BJ (cell line): ENCODE data around the gene C2orf72. TPM values are rescaled to one million over a fixed set of nuclear protein-coding genes. Genes with fewer than 3 reads are reported as not detected.

Experiments used
- CTCF ChIA-PET: fragments of 350-600 bp; formaldehyde crosslinking; extraction: SDS; loops from one replicate; lab custom pipeline; 2021; ENCODE audit warnings: antibody characterized with exemption, inconsistent platforms; lab: Yijun Ruan, JAX
- POLR2A ChIA-PET: fragments of 300-600 bp; sonication (Branson Sonifier 250); formaldehyde crosslinking; extraction: SDS; loops from one replicate; lab custom pipeline; 2021; ENCODE audit warnings: antibody characterized with exemption; lab: Charles Lee
- DNase-seq: peaks from one replicate; pipeline ENCODE4 v3.0.0-alpha.2; 2011; ENCODE audit warnings: low read depth
- H3K27me3 ChIP-seq: 2 replicates; pipeline ENCODE4 v1.6.0; 2011; ENCODE audit warnings: low read length; ENCODE audit not compliant: control insufficient read depth, insufficient read depth
- H3K36me3 ChIP-seq: 2 replicates; pipeline ENCODE4 v1.5.1; 2011; ENCODE audit warnings: low read length; ENCODE audit not compliant: control insufficient read depth, insufficient read depth
- H3K4me3 ChIP-seq: 2 replicates; pipeline ENCODE4 v1.5.1; 2011; ENCODE audit warnings: low read depth, mild to moderate bottlenecking, control low read depth, low read length
- CTCF ChIP-seq: IDR thresholded peaks from 2 replicates; pipeline ENCODE4 v1.5.1; 2011; ENCODE audit warnings: low read depth, mild to moderate bottlenecking, control low read depth, inconsistent platforms, low read length, moderate library complexity; ENCODE audit not compliant: insufficient read depth
- polyA plus RNA-seq: library from polyadenylated mRNA; depleted of rRNA; stranded (reverse); fragments of >200 nt; gene quantifications from 2 replicates; pipeline ENCODE4 v1.2.3, GENCODE V29; 2011

Gene C2orf72
- polyA plus RNA-seq, 1 experiment, result 0.17 TPM

- DNase-seq, result no peak
- POLR2A ChIA-PET, result no interaction called here
- TF ChIP-seq CTCF, result no peak
- Histone ChIP-seq H3K4me3 (no peak overlapping the region), H3K27me3 (peaks cover 13% of the 10 kb centered on the region), H3K36me3 (no peaks in the 10 kb centered on the region)
- CTCF ChIA-PET, result interaction anchor here (1.9 to 2.9 kb wide), 2 partner anchors 10 to 18 kb away, joined by 4 to 8 read pairs; partner anchors contain the start of gene C2orf72
Measured at GRCh38 chr2:231047923-231048915, 10.9 kb downstream of the C2orf72 start.

- POLR2A ChIA-PET, result no interaction called here
- no peaks in the 10 kb centered on the region for H3K36me3 ChIP-seq
- no peak for TF ChIP-seq CTCF
- DNase-seq, result no peak
- no peak overlapping the region for H3K4me3 ChIP-seq
- CTCF ChIA-PET, result interaction anchor here (1.9 to 2.9 kb wide), 2 partner anchors 11 to 19 kb away, joined by 4 to 8 read pairs; partner anchors contain the start of gene C2orf72
- peaks cover 13% of the 10 kb centered on the region for H3K27me3 ChIP-seq
Measured at GRCh38 chr2:231049286-231050017, 12.1 kb downstream of the C2orf72 start.

GRCh38 chr2:231050018-231050901 is 12.9 kb downstream of the C2orf72 start:
- DNase-seq, result no peak
- Histone ChIP-seq H3K27me3 (peaks cover 13% of the 10 kb centered on the region), H3K36me3 (no peaks in the 10 kb centered on the region), H3K4me3 (no peak overlapping the region)
- no peak for TF ChIP-seq CTCF
- POLR2A ChIA-PET, result no interaction called here
- CTCF ChIA-PET, result interaction anchor here (1.1 to 2.9 kb wide), 3 partner anchors 12 to 23 kb away, joined by 4 to 8 read pairs (median 4); partner anchors contain the start of gene C2orf72

- no peak for TF ChIP-seq CTCF
- POLR2A ChIA-PET, result no interaction called here
- CTCF ChIA-PET, result interaction anchor here (1.1 to 2.9 kb wide), 2 partner anchors 13 to 24 kb away, joined by 4 to 8 read pairs; partner anchors contain the start of gene C2orf72
- Histone ChIP-seq H3K27me3 (peaks cover 13% of the 10 kb centered on the region), H3K4me3 (no peak overlapping the region), H3K36me3 (no peaks in the 10 kb centered on the region)
- DNase-seq, result no peak
Measured at GRCh38 chr2:231051116-231051515, 13.8 kb downstream of the C2orf72 start.
